HTR-8/SVneo (cell line): ENCODE measurements around the gene ZRANB2.
A peak's percentile ranks its signal among the peaks of the same experiment; 100 is the strongest.

Experiments used
- DNase-seq: peaks from one replicate; pipeline ENCODE4 v3.0.0; 2011; ENCODE audit warnings: low spot score, mixed read lengths; ENCODE audit not compliant: insufficient read length
- FAIRE-seq: peaks from 2 replicates; lab custom pipeline; 2011; peaks lifted over from hg19 to GRCh38; lab: Jason Lieb, UNC

The ZRANB2 gene

DNA sequence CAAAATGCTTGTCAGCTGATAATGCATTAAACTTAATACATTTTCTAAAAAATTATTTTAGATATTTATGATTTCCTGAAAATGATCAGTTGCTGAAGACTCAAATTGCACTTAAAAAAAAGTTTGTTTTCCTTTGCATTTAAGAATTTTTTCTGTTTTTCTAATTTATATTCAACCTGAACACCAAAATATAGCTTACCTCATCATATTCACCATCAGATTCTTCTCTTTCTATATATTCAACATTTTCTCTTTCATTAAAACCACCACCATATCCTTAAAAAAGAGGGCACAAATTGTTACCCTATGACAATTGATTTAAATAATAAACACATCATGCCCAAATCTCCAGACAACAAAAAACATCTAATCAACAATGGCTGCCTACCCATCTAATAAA, 8.6 kb downstream of the ZRANB2 start:
- FAIRE-seq (no peak), DNase-seq (no peak)

DNA sequence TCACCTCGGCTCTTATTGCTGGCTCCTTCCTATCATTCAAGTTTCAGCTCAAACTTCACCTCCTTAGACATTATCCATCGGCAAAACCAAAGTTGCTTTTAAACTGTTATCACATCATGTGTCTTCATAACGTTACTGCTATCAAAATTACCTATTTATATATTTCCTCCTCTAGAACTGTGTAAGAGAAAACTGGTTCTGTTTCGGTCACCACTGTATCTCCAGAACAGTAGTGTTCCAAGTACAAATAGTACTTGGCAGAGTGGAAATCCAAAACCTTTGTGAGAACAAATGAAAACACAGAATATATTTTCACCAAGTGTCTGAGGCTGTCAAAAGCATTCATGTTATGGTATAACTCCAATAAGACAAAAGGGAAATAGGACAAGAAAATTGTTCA, 9.1 kb downstream of the ZRANB2 start:
- no peak for FAIRE-seq
- DNase-seq = no peak

DNA sequence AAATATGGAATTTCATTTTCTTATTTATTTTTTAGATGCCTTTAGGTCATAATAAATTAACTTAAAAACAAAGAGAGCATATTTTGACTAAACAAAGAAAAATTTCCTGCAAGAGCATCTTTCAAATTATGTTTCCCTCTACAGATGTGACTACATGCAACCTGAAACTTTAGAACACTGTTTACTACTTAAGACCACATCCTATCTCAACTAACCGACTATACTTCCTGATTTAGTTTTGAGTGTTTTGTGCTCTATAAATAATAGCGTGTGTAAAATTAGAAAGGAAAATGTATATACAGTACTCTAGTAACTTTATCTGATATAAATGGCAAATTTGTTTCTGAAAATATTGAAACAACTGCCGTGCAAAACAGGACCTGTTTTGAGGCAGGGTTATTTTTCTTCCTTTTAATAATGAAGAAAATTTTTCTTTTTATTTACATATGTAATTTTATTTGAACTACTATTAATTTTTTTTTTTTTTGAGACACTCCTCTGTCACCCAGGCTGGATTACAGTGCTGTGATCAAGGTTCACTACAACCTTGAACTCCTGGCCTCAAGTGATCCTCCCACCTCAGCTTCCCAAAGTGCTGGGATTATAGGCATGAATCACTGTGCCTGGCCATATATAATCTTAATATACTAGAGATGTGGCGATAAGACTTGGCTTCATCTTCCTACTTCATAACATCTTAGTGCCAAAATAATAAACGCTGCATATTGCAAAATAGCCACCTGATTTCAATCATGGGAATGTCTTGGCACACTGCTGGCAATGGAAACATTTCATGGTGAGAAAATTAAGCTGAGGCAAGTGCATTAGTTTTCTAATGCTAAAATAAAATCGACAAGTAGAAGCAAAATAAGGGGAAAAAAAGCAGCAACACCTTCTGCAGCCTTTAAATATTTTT, 12.3 kb downstream of the ZRANB2 start:
- FAIRE-seq (no peak), DNase-seq (no peak)

DNA sequence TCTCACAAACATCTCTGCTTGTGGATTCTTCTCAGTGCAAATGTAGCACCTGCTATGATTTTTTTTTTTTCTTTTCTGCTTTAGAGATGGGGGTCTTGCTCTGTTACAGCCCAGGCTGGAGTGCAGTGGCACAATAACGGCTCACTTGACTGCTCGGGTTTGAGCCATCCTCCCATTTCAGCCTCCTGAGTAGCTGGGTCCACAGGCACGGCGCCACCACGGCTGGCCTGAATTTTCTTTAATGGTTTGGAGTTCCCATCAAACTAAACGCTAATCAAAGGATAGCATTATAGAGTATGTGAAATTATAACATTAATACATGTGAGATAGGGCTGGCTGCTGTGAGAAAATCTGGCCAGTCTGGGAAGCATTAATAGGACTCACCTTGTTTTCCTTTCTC, 26.0 kb downstream of the ZRANB2 start:
- FAIRE-seq (no peak), DNase-seq (no peak)

DNA sequence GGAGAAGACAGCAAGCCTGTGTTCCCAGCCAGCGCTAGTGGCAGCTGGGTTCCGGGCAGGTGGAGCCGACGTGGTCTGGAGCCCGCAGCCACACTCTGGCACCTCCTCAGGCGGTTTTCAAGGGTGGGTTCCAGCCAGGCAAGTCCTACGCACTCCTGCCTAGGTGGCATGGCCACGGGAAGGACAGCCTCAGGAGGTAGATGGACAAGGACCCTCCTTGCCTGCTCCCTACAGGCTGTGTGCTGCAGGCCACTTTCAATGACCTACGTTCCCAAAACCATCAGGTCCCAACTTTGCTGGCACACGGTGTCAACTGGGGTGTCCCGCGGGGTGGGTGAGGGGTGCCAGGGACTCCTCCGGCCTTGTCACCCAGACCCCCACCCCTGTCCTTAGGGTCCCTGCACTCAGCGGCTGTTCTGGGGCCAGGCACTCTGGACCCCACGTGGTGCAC, 26.5 kb downstream of the ZRANB2 start:
- DNase-seq = no peak
- FAIRE-seq = no peak

DNA sequence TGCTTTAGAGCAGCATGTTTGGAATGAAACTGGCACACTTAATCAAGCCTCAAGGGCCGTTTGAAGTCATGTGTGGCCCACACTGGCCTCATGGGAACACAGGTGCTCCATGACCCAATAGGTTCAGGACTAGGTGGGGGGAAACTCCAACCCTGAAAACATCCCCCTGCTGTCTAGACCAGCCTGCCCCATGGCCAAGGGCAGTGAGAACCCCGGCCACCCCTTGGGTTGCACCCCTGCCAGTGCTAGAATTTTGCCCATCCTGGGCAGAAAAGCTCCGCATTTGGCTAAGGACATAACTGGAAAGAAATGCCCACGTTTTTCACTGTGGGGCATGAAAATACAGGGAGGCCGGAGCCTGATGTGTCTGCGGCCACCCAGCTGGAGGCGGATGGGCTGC, 27.1 kb downstream of the ZRANB2 start:
- FAIRE-seq (no peak), DNase-seq (no peak)

DNA sequence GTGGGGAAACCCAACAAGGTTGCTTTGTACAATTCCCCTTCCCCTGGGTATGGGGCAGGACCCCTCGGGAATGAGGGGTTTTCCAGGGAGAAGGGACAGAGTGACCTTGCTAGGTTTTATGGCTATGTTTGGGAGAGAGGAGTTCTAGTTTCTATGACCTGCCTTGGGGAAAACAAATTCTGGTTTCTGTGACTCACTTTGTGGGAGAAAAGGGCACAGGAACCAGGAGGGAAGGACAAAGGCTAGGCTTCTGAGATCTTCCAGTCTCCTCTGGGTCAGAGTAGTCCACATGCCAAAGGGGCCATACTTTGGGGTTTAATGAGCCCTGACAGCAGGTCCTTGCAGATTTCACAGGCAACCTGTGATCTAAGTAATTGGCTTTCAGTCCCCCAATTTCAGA, 27.7 kb downstream of the ZRANB2 start:
- FAIRE-seq = no peak
- DNase-seq = no peak

DNA sequence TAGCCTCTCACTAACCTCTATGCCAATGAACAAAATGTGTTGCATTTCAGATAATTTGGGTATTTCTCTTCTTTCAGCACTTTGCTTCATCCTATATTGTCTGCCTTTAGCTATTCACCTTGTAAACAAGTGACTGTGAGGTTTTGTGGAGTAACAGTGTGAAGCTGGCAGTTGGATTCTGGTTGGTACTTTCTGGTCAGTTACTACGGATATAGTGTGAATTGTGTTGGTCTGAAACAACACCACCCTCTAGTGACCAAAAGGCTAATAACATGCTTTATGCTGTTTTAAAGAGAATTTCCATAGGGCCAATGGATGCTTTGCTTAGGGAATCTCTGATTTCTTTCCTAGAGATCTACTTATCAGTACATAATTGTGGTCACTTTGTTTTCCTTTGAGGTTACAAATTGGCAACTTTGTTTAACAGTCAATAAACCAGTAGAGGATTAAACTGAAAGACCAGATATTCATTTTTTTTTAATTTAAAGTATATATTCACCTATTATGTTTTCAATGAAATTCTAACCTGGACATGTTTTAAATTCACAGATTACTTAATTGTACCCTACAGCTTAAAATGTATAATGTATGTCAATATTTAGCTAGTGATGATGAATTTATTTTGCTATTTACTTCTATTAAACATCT, 30.8 kb downstream of the ZRANB2 start:
- peak; percentile 42 for DNase-seq
- no peak for FAIRE-seq

DNA sequence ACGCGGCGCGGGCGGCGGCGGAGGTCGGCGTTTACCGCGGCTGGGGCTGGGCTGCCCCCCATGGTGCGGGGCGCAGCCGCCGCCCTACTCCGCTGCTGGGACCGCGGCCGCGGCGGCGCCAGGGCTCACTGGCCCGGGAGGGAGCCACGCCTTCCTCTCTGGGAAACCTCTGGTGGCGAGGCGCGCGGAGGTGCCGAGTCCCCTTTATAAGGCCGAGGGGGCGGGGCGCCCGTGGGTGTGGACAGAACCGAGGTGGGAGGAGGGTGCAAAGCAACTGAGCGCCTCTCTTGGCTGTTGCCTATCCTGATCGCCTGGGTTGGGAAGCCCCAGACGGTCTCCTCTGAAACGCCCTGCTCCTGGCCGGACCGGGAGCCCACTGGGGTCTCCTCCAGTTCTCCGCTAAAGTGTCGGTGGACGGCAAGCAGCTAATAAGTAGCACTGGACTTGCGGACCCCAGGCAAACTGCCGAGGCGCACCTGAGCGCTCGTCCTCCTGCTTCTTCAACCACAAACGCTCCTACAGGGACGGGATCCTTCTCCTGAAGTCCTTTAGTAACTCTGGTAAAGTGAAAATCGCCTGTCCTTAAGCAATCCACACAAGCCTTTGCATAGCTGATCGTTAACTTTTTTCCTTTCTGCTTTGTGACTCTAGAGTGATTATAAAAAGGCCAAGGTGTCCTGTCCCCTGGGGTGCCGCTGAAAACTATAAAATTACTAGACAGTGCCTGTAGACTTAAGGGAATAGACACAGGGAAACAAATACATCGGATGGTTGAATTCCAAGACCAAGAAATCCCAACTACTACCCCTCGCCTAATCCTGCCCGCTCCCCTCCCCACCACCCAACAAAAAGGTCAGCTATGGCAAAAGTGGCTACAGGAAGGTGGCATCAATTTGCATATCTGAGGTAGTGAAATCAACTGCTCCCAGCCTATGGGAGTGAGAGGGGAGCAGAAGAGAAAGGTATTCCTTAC, 32.9 kb downstream of the ZRANB2 start, which contains the start of gene PTGER3:
PTGER3 (minus strand) TSS at position 182 of the 973 bp plus-strand sequence. CDS start 239 bp downstream, outside the sequence.
- FAIRE-seq = no peak
- peak; percentile 10 for DNase-seq

DNA sequence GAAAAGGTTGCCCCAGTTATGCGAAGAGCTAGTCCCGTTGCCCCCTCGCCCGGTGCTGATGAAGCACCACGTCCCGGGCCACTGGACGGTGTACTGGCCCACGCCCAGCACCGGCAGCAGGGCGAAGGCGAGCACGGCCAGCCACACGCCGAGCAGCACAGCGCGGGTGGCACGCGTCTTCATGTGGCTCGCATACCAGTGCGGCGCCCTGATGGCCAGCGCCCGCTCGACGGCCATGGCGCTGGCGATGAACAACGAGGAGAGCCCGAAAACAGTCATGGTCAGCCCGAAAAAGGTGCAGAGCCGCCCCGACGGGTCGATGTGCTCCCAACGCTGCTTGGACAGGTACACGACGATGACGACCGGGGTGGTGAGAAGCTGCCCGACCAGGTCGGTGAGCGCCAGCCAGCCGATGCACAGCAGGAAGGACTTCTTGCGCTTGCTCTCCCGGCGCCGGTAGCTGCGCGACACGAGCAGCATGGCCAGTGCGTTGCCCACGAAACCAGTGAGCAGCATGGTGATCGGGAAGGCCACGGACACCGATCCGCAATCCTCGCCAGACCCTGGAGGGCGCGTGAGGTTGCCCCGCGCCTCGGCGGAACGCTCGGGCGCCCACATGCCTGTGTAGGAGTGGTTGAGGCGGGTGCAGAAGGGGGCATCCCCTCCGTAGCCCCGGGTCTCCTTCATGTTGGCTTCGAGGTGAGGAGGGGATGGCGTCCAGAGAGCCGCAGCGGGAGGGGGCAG, 33.8 kb downstream of the ZRANB2 start:
- no peak for DNase-seq
- no peak for FAIRE-seq

DNA sequence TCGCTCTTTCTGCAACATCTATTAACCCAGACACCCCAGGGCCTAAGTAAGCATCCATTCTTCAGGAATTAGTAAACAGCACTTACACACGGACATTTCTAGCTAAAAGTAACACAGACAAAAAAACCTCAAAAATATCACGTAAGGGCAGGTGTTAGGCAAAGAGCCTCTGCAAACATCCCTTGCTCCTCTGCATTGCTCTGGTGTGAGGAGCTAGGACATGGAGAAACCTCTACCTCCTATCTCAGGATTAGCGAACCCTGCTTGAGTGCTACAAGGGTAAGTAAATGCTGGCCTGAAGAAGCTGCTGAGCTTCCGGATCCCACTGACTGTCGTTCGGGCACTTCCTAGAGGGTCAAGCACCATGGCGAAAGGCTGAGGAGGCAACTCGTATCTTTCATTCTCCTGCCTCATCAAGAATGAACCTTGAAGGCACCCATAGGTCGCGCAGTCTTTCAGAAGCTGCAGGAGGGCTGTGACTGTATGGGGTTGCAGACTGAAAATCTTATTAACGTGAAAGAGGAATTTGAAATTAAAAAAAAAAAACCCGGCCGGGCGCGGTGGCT, 35.3 kb downstream of the ZRANB2 start:
- DNase-seq (no peak), FAIRE-seq (no peak)

DNA sequence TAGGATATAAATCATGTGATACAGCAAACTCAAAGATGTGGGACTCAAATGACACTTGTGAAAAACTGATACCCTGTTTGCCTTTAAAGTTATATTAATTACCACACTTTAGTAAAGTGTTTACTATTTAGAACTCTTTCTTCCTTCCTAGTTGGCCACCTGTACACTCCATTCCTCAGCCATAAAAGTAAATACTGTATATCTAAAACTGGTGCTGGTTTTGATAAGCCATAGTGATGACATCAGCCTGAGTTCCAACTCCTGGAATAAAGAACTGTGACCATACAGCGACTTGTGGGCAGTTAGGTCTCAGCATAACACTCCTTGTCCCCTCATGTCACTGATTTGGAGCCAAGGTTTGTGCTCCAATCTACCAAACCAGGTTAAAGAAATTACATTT, 36.0 kb downstream of the ZRANB2 start:
- FAIRE-seq = no peak
- no peak for DNase-seq

DNA sequence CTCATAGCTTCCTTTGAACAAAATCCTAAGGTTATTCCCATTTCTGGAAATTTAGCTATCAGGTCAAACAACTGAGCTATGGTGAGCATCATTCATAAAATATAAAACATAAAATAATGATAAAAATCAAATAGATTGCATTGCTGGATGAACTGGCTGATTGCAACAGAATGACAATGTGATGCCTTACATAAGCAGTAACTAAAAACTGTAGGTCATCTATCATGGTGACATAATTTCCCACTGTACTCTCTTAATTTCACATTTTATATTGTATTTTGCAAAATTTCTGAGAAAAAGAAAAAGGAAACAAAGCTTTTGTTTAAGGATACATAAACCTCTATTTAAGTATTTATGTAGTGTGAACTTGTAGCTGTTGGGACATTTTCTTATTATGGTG, 37.8 kb downstream of the ZRANB2 start:
- FAIRE-seq = no peak

DNA sequence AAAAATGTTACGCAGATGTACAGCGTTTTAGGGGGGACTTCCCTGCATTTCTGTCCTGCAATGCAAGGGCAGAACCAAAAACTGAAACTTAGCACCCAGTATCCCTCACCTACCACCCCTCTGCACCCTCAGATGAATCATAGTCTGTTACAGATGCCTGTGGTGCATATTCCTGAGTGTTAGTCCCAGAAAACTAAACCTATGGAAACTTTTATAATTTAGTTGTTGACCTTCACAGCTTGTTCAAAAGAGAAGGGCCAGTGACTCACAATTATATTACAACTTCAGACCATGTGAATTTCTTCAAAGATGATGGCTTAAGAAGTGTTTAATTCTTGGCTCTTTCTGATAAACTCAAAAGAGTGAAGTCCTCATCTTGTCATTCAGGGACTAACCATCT, 39.0 kb downstream of the ZRANB2 start:
- DNase-seq (no peak), FAIRE-seq (no peak)

More for the DNA sequence above, 37.8 kb downstream of the ZRANB2 start:
- no peak for DNase-seq

DNA sequence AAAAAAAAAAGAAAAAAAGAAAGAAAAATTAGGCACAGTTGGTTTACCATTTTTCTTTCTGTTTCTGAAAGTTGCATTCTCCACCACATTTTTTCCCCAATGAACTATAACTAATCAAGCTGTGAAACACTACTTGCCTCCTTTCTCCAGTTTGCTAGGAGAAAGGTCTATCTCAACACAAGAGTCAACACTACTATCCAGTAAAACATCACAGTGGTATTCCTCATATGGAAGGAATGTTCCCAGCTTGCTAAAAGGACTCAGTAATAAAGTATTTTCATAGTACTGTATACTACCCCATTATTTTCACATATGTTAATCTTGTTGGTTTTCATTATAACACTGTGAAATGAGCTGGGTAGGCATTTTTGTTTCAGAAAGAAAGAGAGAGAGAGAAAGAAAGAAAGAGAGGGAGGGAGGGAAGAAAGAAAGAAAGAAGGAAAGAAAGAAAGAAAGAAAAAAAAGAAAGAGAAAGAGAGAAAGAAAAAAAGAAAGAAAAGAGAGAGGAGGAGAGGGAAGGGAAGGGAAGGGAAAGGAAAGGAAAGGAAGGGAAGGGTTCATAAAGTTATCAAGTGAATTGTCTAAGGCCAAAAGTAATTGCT, 41.1 kb downstream of the ZRANB2 start:
- DNase-seq (no peak), FAIRE-seq (no peak)

DNA sequence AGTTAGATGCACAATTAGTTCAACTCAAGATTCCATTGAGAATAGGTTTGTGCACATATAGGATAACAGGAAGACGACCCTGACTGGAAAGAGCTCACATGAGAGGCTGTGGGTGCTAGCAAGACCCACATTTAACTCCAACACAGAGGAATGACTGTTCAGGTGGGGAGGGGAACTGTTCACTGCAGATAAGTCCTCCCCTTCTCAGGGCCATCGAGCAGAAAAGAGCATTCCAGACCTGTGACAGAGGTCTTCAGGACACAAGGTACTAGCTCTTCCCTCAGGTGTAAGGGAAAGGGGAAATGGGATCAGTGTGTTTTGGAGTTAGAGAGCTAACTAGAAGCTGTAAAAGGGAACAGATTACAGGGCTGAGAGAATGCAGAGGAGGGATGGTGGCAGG, 41.9 kb downstream of the ZRANB2 start:
- FAIRE-seq = no peak
- no peak for DNase-seq

DNA sequence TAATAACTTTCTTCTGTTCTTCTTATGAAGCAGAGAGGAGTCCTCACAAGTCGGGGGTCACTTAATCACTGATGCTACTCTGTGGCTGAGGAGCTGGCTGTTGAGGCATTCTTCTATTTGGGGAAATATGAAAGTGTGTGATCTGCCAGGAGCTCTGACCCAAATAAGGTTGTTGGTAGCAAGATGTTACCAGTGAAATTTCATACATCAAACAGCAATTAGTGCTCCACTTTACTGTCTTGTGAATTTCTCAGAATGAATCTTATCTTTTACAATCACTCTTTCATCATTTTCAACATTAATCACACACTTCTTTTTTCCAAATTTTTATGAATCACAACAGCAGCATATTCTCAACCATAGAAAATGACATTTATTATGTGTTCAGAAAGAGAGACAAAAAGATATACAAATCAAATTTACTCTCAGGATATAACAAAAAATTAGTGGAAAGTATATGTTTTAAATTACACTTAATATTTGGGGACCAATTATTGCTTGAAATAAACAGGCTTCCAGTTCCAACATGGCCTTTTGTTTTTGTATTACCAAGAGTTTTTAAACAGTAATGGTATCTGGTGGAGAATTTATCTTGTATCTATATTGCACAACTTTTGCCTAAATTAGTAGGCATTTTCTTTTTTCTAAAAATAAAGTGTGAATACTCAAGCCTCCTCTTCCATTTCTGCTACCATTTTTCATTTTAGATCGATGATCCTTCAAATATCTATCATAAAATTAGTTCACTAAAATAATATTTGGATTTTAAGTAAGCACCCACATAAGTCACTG, 42.8 kb downstream of the ZRANB2 start:
- FAIRE-seq (no peak), DNase-seq (no peak)

DNA sequence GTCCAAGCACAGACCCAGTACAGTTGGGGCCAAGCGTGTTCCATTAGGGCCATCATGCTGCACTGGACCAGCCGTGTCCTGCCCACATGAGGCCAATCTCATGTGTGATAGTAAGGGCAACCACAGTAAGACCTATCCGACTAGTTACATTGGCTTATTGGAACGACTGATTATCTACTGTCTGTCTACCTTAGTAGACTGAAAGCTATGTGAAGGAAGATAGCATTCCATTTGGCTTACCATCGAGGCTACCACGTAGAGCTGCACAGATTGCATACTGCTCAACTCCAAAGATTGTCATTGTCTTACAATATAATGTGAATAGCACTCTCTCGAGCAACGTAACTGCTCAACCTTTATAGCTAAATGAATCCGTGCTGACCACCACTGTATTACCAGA, 43.8 kb downstream of the ZRANB2 start:
- FAIRE-seq (no peak), DNase-seq (no peak)
